NCI-H1092 (cell line): Measurements from ENCODE around the gene MRPS6.

Source experiments
- DNase-seq: peaks from one replicate; lab custom pipeline; 2025; lab: John Stamatoyannopoulos, UW

The MRPS6 gene

DNA sequence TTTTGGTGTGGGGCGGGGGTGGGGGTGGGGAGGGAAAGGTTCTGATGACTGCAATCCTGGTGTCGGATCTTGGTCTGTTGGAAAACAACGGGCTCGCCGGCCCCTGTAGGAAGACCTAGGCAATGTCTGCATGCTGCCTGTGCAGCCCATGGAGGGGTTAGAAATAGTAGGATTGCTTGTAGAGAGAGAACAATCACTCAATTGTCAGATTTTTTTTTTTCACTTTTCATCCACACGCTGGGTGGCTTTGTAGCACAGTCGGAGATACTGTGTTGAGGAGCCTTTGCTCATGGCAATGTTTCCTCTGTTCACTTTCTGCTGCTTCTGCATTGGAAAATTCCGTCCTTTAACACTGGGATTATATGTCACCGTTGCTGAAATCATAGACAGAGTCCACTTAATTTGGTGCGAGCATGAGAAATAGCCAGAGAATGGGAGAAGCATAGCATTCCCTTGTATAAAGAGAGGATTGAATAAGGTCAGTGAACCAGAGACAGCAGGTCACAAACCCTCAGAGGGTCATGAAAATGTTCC lies 107.5 kb downstream of the MRPS6 start:
- no peak for DNase-seq

GRCh38 chr21:34181431-34182039 lies 108.2 kb downstream of the MRPS6 start:
- no peak for DNase-seq

GRCh38 chr21:34182436-34182835 lies 109.1 kb downstream of the MRPS6 start:
- no peak for DNase-seq

- DNase-seq: no peak
Observed at GRCh38 chr21:34183331-34183928, 110.1 kb downstream of the MRPS6 start.

DNA sequence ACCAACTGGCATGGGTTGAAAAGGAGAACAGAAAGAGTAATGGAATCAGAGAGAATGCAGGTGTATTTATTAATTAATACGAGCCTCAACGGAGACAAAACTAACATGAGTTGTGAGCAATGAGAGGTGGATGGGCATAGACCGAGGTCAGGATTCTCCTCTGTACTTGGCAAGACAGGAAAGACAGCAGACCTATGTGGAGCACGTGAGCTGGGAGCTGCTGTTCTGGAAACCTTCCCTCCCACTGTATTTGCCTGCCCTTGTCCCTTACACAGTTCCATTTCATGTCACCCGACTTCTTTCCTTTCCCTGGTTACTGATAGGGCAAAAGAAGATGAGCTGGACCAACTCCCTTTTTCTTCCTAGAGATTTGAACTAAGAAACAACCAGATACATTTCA lies 110.9 kb downstream of the MRPS6 start:
- DNase-seq: no peak

GRCh38 chr21:34185026-34185750 lies 111.8 kb downstream of the MRPS6 start:
- DNase-seq: no peak

DNA sequence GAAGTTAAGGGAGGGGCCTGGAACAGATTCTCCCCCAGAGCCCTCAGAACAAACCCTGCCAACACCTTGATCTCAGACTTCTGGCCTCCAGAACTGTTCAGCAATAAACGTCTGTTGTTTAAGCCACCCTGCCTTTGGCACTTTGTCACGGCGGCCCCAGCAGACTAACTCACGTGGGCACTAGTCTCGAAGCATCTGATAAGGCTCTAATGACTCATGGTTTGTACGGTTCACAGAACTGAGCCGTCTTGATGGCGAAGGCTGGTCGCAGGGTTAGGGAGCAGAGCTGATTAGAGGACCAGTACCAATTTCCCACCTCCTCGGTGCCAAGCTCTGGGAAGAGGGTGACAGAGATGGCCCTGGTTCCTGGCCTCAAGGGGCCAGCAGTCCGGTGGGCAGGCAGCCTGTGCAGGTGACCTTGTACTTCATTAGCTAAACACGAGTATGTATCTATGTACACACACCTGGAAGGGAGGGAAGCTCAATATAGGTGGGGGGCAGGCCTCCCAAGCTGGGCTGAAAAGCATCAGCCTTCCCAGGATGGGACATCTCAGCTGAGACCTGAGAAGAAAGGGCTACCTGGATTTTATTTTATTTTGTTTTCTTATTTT lies 112.8 kb downstream of the MRPS6 start:
- no peak for DNase-seq

DNA sequence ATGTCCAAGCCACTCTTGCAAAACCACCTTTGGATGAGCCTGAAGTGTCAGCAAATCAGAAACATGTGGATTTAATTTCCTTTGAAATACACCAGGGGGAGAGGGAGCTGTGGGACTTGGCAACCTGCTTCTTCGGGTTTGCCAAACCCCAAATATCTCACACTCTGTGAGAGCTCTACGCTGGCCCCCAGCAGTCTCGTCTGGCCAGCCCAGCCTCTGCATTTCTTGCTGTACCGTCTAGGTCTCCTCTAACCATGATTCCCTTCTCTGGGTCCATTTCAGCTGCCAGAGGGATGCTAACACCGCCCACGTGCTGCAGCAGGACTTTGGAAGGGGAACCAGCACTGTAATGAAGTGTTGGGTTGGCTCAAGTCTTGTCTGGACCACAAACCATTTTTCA lies 114.6 kb downstream of the MRPS6 start:
- no peak for DNase-seq

DNA sequence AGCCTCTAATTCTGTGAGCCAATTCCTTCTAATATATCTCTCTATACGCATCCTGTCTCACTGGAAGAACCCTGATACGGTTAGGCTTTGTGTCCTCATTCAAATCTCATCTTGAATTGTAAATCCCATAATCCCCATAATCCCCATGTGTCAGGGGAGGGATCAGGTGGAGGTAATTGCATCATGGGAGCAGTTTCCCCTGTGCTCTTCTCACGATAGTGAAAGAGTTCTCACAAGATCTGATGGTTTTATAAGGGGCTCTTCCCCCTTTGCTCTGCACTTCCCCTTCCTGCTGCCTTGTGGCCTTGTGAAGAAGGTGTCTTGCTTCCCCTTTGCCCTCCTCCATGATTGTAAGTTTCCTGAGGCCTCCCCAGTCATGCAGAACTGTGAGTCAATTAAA lies 116.1 kb downstream of the MRPS6 start:
- DNase-seq: no peak

DNA sequence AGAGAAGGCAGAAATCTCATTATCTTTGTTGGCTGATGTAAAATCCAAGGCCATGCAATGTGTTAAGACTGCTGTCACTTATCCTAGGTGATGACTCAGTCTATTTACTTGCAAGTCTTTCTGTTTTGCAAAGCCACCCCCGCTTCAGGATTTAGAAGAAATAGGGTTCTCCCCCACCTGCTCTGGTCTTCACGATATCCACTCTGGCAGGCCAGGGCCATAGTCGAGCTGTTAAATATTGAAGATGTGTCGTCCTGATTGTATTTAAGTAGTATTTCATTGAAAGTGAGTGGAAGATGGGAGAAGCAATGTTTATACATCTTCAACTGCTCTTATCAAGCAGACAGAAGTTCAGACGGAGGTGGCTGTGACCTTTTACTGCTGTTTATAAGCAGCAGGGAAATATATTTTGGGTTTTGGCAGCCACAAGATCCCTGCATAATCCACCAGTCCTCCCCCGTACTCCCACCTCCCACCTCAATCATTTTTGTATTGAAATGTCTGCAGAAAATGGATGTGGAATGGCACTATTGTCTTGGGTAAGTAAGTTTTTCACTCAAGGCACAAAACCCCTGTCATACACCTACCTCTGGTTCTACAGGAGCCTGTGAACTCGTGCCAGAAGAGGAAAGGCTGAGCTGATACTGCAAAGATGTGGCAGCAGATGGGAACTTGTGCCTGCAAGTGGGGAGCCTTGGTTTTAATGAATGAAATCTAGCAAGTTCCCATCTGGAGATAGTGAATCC lies 117.4 kb downstream of the MRPS6 start:
- no peak for DNase-seq

DNA sequence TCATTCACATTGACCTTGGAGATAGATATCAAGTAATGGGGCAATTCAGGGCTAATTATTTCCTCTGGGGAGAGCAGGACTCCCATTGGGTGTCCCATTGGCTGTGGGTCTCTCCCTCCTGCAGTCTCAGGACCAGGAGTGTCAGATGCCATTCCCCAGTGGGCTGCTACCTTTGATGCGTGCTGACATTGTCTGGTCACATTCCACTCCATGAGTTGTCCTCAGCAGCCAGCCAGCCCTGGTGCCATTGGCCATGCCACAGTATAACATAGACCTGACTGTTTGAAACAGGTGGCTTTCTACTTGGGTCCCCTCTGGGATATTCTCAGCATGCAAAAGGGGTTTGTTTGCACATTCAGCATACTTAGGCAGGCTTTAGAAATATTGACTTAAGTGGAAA lies 118.5 kb downstream of the MRPS6 start:
- DNase-seq: no peak
